CD4-positive, alpha-beta T cell treated with Interleukin-10 for 1 hour (primary cell): ENCODE data around the gene PMFBP1.
A peak's percentile ranks its signal among the peaks of the same experiment; 100 is the strongest.

Experiments
- DNase-seq: peaks from one replicate; pipeline ENCODE4 v3.0.0-alpha.2; 2020

Gene PMFBP1

GRCh38 chr16:72172105-72173034, at the start of gene PMFBP1:
Gene PMFBP1 (minus strand): TSS chr16:72172155. CDS start chr16:72171208, 947 bp downstream.
- peak; percentile 42 for DNase-seq

GRCh38 chr16:72221630-72222024, 49.7 kb upstream of the PMFBP1 start:
- DNase-seq, result no peak

- no peak for DNase-seq
Measured at GRCh38 chr16:72220875-72221629, 49.1 kb upstream of the PMFBP1 start.

- no peak for DNase-seq
Measured at GRCh38 chr16:72219282-72219681, 47.3 kb upstream of the PMFBP1 start.

GRCh38 chr16:72216767-72217166, 44.8 kb upstream of the PMFBP1 start:
- DNase-seq, result no peak

DNA sequence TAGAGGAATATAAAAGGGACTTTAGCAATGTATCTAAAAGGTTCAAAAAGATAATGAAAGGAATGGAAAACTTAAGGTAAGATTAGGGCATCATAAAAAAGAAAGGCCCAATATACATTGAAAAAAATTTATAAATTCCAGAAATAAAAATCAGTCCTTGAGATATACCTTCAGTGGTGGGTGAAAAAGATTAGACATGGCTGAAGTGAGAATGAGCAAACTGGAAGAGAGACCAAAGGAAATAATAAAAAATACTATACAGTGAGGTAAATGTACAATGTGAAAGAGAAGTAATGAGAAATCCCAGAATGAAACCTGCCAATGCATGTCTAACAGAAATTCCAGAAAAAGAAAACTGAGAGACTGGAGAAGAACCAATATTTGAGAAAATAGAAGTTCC, 42.9 kb upstream of the PMFBP1 start:
- no peak for DNase-seq

GRCh38 chr16:72211110-72211509, 39.2 kb upstream of the PMFBP1 start:
- DNase-seq, result no peak

DNA sequence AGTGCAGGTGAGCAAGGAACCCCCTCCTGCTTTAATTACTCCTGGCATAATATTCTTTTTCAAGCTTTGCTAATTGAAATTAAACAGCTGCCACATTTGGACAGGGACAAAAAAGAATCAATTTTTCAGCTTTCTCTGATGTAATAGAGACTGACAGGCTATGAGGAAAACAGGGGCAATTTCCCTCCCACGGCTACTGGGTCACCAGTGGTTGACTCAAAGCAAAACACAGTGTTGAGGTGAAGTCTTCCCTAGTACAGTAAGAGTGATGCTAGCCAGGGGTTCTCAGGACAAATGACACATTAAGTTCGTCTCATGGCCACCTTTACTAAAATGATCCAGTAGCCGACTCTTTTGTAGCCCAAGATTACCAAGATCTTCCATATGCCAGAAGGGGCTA, 38.6 kb upstream of the PMFBP1 start:
- DNase-seq, result no peak

DNA sequence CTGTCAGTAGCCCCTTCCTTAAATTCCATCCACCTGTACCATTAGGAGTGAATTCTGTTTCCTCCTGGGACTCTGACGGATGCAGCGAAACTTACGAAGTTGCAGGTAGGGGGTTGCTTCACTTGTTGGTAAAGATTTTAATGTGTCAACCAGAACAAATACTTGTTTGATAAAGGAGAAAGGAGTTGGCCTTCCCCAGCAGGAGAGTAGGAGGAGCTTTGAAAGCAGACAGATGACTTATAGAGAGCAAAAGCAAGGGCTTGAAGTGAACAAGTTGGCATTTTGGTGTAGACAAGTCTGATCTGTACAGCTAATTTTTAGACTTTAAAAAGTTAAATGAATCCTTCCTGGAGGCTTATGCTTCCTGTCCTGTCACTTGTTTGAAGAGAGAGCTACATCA, 38.1 kb upstream of the PMFBP1 start:
- DNase-seq, result no peak

DNA sequence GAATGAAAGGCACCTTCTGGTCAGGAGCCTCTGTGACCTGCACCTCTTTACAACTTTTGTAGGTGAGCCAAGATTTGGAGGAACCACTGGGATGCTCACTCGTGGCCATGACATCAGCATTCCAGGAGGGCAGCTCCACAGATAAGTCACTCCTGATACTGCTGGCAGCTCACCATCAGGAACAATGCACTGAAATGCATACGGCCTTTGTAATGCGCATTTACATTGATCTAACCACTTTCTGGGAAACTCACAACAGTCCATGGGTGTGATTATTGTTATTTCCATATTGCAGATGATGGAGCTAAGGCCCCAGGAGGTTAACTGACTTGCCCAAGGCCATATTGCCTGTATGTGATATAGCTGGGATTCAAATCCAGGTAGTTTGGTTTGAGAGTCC, 34.3 kb upstream of the PMFBP1 start:
- DNase-seq, result no peak

GRCh38 chr16:72203401-72203800, 31.4 kb upstream of the PMFBP1 start:
- peak; percentile 30 for DNase-seq

DNA sequence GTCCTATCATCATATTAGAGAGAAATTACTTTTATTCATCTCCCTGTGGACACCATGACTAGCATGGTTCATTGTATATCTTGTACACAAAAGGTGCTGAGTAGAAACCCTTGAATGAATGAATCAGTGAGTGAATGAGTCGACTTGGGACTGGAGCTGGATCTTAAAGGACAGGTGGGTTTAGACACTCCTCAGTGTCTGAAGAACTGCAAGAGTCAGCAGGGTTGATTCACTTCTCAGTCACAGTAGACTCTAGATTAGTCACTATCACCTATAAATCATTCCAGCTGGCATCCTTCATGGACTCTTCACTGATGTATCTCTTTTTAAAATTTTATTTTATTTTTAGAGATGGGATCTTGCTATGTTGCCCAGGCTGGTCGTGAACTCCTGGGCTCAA, 30.1 kb upstream of the PMFBP1 start:
- DNase-seq, result no peak

DNA sequence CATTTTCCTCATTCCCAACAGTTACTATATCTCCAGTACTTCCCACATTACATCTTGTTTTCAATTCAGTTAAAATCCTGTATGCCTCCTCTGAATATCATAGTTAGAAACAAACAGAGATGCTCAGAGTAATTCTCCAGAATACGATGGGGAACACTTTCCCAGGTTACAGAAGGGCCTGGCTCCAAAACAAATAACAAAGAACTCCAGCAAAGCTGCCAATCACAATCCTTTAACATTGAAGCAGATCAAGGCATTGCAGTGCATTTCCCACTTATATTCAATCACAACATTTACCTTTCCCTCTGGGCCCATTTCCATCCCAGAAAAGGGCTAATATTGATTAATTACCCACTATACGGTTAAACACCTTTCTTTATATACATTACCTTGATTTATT, 29.4 kb upstream of the PMFBP1 start:
- no peak for DNase-seq

- no peak for DNase-seq
Measured at GRCh38 chr16:72199761-72200337, 27.9 kb upstream of the PMFBP1 start.

DNA sequence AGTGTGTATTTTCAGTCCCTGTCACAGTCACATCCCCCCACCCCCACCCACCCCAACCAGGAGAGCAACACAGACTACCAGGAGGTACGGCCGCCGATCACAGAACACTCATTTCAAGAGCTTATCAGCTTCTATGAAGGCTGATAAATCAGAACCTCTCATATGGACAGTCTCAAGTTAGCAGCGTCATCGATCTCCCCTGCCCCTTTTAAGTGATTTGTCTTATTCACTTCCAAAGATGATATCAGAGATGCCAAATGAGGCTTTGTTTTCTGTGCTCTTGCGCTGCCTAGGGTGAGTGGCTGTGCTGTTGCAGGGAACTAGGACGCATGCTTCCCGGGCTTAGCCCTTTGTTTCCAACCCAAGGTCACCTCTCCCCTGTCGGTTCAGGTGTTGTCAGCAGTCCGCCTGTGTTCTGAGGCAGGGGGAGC, 26.8 kb upstream of the PMFBP1 start:
- DNase-seq, result no peak

DNA sequence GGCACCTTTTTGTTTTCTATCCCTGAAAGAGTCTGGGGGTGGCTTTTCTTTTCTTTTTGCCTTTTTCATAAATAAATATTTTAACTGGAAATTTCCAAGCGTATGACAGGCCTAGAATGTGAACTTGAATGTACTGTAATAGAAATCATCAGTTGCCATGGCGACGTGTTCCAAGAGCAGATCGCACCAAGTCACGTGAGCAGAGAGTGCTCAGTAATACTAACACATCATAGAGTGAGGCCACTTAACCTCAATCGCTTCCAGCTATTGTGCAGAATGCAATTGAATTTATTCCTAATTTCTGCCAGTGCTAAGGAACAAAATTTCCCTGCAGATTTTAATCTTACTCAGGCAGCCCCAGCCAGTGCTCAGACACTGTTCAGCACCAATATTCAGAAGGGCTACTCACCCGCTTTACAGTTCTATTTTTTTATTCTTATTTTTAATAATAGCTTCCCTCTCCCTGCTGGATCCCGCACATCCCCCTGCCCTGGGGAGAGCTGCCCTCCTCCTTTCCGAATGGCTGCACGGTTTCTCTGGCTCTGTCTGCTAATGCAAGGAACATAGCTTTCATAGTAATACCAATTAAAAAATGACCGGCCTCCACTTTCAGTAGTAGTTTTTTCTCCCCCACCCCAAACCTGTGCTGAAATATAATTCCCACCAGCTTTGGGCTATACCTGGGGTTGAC, 26.2 kb upstream of the PMFBP1 start:
- no peak for DNase-seq

- DNase-seq, result no peak
Measured at GRCh38 chr16:72197545-72197944, 25.6 kb upstream of the PMFBP1 start.

DNA sequence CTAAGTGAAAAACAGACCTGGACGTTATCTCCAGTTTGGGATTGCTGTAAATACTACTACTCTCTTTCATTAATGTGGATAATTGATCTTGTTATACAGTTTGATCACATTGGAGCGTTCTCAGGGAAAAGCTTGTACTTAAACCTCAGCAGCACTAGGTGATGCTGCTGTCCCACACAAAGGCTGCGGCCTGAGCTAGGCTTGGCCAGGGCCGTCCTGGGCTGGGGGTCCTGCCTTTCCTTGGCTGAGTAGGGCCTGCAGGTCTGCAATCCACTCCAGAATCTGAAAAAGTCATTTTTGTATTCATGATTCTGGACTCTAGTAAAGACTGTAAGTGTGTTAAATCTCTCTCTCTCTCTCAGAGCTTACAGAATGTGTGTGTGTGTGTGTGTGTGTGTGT, 23.7 kb upstream of the PMFBP1 start:
- DNase-seq, result no peak

DNA sequence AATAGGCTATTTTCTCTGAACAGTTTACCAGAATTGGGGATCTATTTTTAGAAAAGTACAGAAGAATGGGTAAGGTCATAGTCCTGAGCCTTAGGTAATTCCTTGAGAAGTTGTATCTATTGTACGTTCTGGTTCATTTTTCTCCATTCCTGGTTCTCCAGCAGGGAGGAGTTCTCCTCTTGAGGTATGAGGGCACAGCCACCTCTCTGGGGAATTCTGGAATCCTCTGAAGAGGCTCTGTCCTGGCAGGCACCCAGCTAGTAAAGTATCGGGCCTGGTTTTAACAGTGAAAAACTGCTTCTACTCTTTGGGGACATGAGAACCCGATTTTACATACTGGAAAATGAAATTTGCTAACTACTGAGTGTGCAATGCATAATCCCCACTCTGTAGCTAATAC, 19.6 kb upstream of the PMFBP1 start:
- DNase-seq, result no peak

DNA sequence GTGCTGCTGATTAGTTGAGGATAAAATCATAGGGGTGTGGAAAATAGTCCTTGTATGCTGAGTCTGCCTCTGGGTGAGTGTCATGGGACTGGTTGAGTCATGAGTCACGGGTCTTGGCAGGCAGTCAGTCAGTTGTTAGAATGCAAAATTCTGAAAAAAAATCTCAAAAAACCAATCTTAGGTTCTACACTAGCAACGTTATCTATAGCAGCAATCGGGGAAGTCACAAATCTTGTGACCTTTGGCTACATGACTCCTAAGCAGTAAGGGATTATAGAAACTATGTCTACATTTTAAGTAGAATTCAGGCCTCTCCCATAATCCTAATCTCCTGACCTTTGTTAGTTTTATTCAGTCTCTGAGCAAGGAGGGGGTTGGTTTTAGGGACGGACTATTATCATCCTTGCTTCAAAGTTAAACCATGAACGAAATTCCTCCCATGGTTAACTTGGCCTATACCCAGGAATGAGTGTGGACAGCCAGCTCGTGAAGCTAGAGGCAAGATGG, 18.0 kb upstream of the PMFBP1 start:
- DNase-seq, result no peak

- no peak for DNase-seq
Measured at GRCh38 chr16:72188541-72188940, 16.6 kb upstream of the PMFBP1 start.

GRCh38 chr16:72187551-72187950, 15.6 kb upstream of the PMFBP1 start:
- DNase-seq, result no peak

DNA sequence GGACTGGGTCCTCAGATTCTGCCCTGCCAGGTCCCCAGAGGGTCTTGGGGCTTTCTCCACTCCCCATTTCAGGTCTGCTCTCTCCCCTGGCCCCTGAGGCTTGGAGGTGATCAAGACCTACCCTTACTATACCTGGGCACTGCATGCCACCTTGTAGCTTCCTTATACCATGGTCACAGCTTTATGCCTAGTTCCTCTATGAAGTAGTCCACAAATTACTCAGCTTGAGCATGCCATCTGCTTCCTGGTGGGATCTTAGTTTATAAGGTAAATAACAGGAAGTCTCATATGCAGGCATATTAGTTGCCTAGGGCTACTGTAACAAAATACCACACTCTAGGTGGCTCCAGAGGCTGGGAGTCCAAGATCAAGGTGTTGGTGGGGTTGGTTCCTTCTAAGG, 11.0 kb upstream of the PMFBP1 start:
- peak; percentile 6 for DNase-seq
